GM19043 (cell line): Measurements from ENCODE around the gene PRSS2.

ENCODE experiments used
- ATAC-seq: cut with Tn5 transposase; IDR thresholded peaks from one replicate; pipeline ENCODE4 v1.9.1; 2021; ENCODE audit warnings: low read depth; ENCODE audit not compliant: unreplicated experiment

Gene PRSS2

GRCh38 chr7:142819530-142819929, 48.8 kb downstream of the PRSS2 start:
- ATAC-seq: no peak

- no peak for ATAC-seq
These were observed 51.9 kb downstream of the PRSS2 start for GRCh38 chr7:142822714-142823113.
